ENCODE measurements around the gene AKAP8.

The AKAP8 gene

GRCh38 chr19:15379083-15379998 is at the start of gene AKAP8:
TSS of gene AKAP8 (minus strand) at chr19:15379787. CDS start at chr19:15379731, 56 bp downstream.
- Histone ChIP-seq H3K9ac (ENCODE audit: insufficient read length) (peak within 1 kb of the TSS; percentile 90), H3K9me3 (ENCODE audit: low read depth, low read length) (no peaks in the 10 kb centered on the region), H3K4me3 (peak within 1 kb of the TSS; percentile 90), H3K36me3 (ENCODE audit: insufficient read depth, low read length) (peaks cover 8% of the 10 kb centered on the region; the same call in 1 of the 2 replicates), H3K27ac (peak within 1 kb of the TSS; percentile 87)
- peak; percentile 90 for DNase-seq (ENCODE audit: low read depth, low spot score)
- no peak for TF ChIP-seq EZH2 (IDR thresholded peaks at IDR 0.05)
- no peak for TF ChIP-seq FOXP2 (optimal IDR thresholded peaks at IDR 0.05; ENCODE audit: control extremely low read depth, extremely low read length, insufficient read depth)
- peak; percentile 94 for TF ChIP-seq POLR2AphosphoS5 (IDR thresholded peaks at IDR 0.05; ENCODE audit: borderline replicate concordance, low read depth, low read length)

- Histone ChIP-seq H3K9ac (ENCODE audit: insufficient read length) (no peak overlapping the region), H3K36me3 (ENCODE audit: insufficient read depth, low read length) (peaks cover 59% of the 10 kb centered on the region), H3K4me3 (no peak overlapping the region), H3K27ac (no peak overlapping the region), H3K9me3 (ENCODE audit: low read depth, low read length) (peaks cover 6% of the 10 kb centered on the region; the same call in 1 of the 2 replicates)
- TF ChIP-seq FOXP2 (optimal IDR thresholded peaks at IDR 0.05; ENCODE audit: control extremely low read depth, extremely low read length, insufficient read depth) (no peak), POLR2AphosphoS5 (IDR thresholded peaks at IDR 0.05; ENCODE audit: borderline replicate concordance, low read depth, low read length) (no peak), EZH2 (IDR thresholded peaks at IDR 0.05) (no peak)
- DNase-seq (ENCODE audit: low read depth, low spot score): no peak
Observed at GRCh38 chr19:15427991-15428471, 48.4 kb upstream of the AKAP8 start.

GRCh38 chr19:15427350-15427700 is 47.7 kb upstream of the AKAP8 start:
- TF ChIP-seq FOXP2 (optimal IDR thresholded peaks at IDR 0.05; ENCODE audit: control extremely low read depth, extremely low read length, insufficient read depth) (no peak), POLR2AphosphoS5 (IDR thresholded peaks at IDR 0.05; ENCODE audit: borderline replicate concordance, low read depth, low read length) (no peak), EZH2 (IDR thresholded peaks at IDR 0.05) (no peak)
- H3K4me3 ChIP-seq: no peak overlapping the region
- no peak overlapping the region for H3K9ac ChIP-seq (ENCODE audit: insufficient read length)
- DNase-seq (ENCODE audit: low read depth, low spot score): no peak
- peaks cover 6% of the 10 kb centered on the region; the same call in 1 of the 2 replicates for H3K9me3 ChIP-seq (ENCODE audit: low read depth, low read length)
- H3K27ac ChIP-seq: no peak overlapping the region
- peaks cover 66% of the 10 kb centered on the region for H3K36me3 ChIP-seq (ENCODE audit: insufficient read depth, low read length)

DNA sequence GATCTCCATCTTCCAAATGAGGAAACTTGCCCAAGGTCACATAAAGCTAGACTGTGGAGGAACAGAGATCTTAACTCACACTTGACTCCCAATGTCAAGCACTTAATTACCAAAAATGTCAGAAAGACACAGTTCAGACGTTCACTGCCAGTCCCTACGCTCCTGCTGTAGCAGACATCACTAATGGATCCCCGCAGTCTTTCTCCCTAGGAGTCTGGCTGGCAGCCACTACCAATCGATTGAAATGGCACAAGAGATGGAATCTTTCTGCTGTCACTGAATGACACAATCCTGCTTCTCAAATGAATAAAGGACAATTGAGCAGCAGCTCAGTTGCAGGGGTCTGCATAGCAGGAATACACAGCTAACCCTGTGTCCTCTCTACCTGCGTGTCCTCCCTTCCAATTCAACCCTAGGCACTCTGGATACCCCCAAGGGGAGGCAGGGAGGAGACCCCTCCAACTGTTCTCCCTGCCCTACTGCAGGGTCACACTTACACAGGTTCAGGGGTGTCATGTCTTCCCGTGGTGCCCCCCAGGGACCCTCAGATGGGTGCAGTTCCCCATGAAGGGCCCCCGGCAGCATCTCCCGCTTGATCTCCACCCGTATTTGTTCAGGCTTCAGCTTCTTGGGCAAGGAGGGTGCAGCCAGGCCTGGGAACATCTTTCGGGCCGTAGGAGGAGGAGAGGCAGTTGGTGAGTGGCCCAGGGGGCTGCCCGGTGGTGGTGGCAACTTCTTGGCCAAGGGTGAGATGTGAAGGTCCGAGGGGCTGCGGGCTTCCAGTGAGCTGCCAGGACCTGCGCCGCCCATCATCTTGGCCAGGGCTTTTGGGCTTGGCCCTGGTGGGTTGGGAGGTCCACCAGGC is 47.1 kb upstream of the AKAP8 start:
- TF ChIP-seq EZH2 (IDR thresholded peaks at IDR 0.05) (no peak), POLR2AphosphoS5 (IDR thresholded peaks at IDR 0.05; ENCODE audit: borderline replicate concordance, low read depth, low read length) (no peak), FOXP2 (optimal IDR thresholded peaks at IDR 0.05; ENCODE audit: control extremely low read depth, extremely low read length, insufficient read depth) (no peak)
- no peak for DNase-seq (ENCODE audit: low read depth, low spot score)

GRCh38 chr19:15425321-15425950 is 45.8 kb upstream of the AKAP8 start:
- no peak for DNase-seq (ENCODE audit: low read depth, low spot score)
- Histone ChIP-seq H3K9ac (ENCODE audit: insufficient read length) (no peak overlapping the region), H3K9me3 (ENCODE audit: low read depth, low read length) (peaks cover 6% of the 10 kb centered on the region; the same call in 1 of the 2 replicates), H3K27ac (no peak overlapping the region), H3K36me3 (ENCODE audit: insufficient read depth, low read length) (peaks cover 60% of the 10 kb centered on the region), H3K4me3 (no peak overlapping the region)
- TF ChIP-seq FOXP2 (optimal IDR thresholded peaks at IDR 0.05; ENCODE audit: control extremely low read depth, extremely low read length, insufficient read depth) (no peak), POLR2AphosphoS5 (IDR thresholded peaks at IDR 0.05; ENCODE audit: borderline replicate concordance, low read depth, low read length) (no peak), EZH2 (IDR thresholded peaks at IDR 0.05) (no peak)

More for the DNA sequence above, 47.1 kb upstream of the AKAP8 start:
- Histone ChIP-seq H3K9ac (ENCODE audit: insufficient read length) (no peak overlapping the region), H3K27ac (0 out of 2 replicates have a peak overlapping the region, but pooled peaks have one; percentile 25), H3K4me3 (no peak overlapping the region), H3K9me3 (ENCODE audit: low read depth, low read length) (peaks cover 6% of the 10 kb centered on the region; the same call in 1 of the 2 replicates), H3K36me3 (ENCODE audit: insufficient read depth, low read length) (peaks cover 67% of the 10 kb centered on the region)

DNA sequence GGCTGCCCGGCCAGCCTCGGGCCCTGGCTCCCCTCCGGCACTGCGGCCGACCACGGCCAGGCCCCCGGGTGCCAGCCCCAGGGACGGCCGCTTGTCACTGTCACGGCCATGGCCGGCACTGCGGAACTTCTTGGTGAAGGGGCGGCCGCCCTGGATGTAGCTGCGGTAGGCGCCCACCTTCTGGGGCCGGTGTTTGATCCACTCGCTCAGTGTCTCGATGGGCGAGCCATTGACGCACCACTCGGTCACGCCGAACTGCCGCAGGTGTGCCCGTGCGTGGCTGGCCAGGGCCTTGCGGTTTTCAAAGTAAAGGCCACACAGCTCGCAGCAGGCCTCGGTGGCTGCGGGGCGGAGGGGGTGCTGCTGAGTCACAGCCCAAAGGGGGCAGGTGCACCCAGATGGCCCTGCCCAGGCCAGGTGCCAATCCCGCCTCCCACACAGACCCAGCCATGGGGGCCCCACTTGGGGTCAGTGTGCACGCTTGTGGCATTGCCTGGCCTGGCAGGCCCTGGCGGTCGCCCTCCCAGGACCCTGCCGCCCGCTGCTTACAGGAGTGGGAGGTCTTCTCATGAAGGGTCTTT is 45.2 kb upstream of the AKAP8 start:
- no peak overlapping the region for H3K4me3 ChIP-seq
- H3K9ac ChIP-seq (ENCODE audit: insufficient read length): no peak overlapping the region
- DNase-seq (ENCODE audit: low read depth, low spot score): no peak
- TF ChIP-seq EZH2 (IDR thresholded peaks at IDR 0.05) (no peak), POLR2AphosphoS5 (IDR thresholded peaks at IDR 0.05; ENCODE audit: borderline replicate concordance, low read depth, low read length) (no peak), FOXP2 (optimal IDR thresholded peaks at IDR 0.05; ENCODE audit: control extremely low read depth, extremely low read length, insufficient read depth) (no peak)
- peaks cover 6% of the 10 kb centered on the region; the same call in 1 of the 2 replicates for H3K9me3 ChIP-seq (ENCODE audit: low read depth, low read length)
- H3K36me3 ChIP-seq (ENCODE audit: insufficient read depth, low read length): peaks cover 60% of the 10 kb centered on the region
- no peak overlapping the region for H3K27ac ChIP-seq

GRCh38 chr19:15424121-15424520 is 44.5 kb upstream of the AKAP8 start:
- H3K9ac ChIP-seq (ENCODE audit: insufficient read length): no peak overlapping the region
- no peak for DNase-seq (ENCODE audit: low read depth, low spot score)
- peaks cover 6% of the 10 kb centered on the region; the same call in 1 of the 2 replicates for H3K9me3 ChIP-seq (ENCODE audit: low read depth, low read length)
- H3K4me3 ChIP-seq: no peak overlapping the region
- no peak overlapping the region for H3K27ac ChIP-seq
- H3K36me3 ChIP-seq (ENCODE audit: insufficient read depth, low read length): peaks cover 60% of the 10 kb centered on the region
- TF ChIP-seq FOXP2 (optimal IDR thresholded peaks at IDR 0.05; ENCODE audit: control extremely low read depth, extremely low read length, insufficient read depth) (no peak), EZH2 (IDR thresholded peaks at IDR 0.05) (no peak), POLR2AphosphoS5 (IDR thresholded peaks at IDR 0.05; ENCODE audit: borderline replicate concordance, low read depth, low read length) (no peak)

Measured in SK-N-MC (cell line).